ENCODE data around the gene ZNF460. TPM values are rescaled to one million over a fixed set of nuclear protein-coding genes. Genes with fewer than 3 reads are reported as not detected.

The ZNF460 gene
- total and polyA plus RNA-seq, 12 donors = 0.42 to 50.3 (median 38.0) TPM

GRCh38 chr19:57321116-57321515 lies 40.8 kb downstream of the ZNF460 start:
- peaks cover 5 to 34% (median 23%) of the 10 kb centered on the region in 9 donors for H3K4me1 ChIP-seq
- intact Hi-C loops (cut with DNase I) = loop anchor here in 2 of 10 donors (5.0 kb wide), 2 partner anchors 39 to 44 kb away; partner anchors contain the start of gene ZNF460 (in 1 of the 2)
- no peak for DNase-seq
- H3K4me3 ChIP-seq = peak overlapping the region; percentile 76 to 98 (median 86)
- H3K27me3 ChIP-seq = peaks cover 0 to 25% (median 0%) of the 10 kb centered on the region in 7 donors
- no peak for ATAC-seq
- WGBS, 2 donors = 27 to 34% methylated on average over 8 of the region's 8 CpGs
- peaks cover 0 to 34% (median 28%) of the 10 kb centered on the region in 9 donors for H3K36me3 ChIP-seq
- TF ChIP-seq CTCF (IDR thresholded peaks at IDR 0.05) = no peak
- peaks cover 0 to 17% (median 0%) of the 10 kb centered on the region in 11 donors for H3K9me3 ChIP-seq
- H3K27ac ChIP-seq = peak overlapping the region in 8 of 10 donors; percentile 88 to 96 (median 92)

DNA sequence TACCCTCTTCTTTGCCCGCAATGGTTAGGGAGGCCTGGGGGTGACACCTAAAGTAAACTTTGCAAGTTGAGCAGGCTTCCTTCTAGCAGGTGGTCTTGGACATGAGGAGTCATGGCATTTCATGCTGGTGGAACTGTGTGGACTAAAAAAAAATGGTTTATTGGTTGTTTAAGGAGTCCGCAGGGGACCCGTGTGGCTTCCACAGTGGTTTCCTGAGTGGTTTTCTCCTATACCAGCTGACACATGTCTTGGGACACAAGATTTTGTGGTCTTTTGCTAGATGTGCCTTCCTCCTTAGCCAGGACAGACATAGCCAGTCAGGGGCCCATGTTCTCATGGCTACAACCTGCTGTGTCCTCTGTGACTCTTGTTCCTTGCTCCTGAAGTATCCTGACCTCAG lies 41.5 kb downstream of the ZNF460 start:
- DNase-seq (no peak), ATAC-seq (no peak)
- H3K4me1 ChIP-seq = peaks cover 5 to 34% (median 23%) of the 10 kb centered on the region in 9 donors
- peaks cover 0 to 20% (median 0%) of the 10 kb centered on the region in 7 donors for H3K27me3 ChIP-seq
- H3K4me3 ChIP-seq = peak overlapping the region in 8 of 10 donors; percentile 76 to 98 (median 90)
- H3K27ac ChIP-seq = peak overlapping the region in 2 of 10 donors; percentile 88 to 92
- WGBS, 2 donors = 80 to 87% methylated on average over 3 of the region's 3 CpGs
- intact Hi-C loops (cut with DNase I) = loop anchor here in 2 of 10 donors (5.0 kb wide), 2 partner anchors 39 to 44 kb away; partner anchors contain the start of gene ZNF460 (in 1 of the 2)
- peaks cover 0 to 40% (median 34%) of the 10 kb centered on the region in 9 donors for H3K36me3 ChIP-seq
- peaks cover 0 to 18% (median 0%) of the 10 kb centered on the region in 11 donors for H3K9me3 ChIP-seq
- TF ChIP-seq CTCF (IDR thresholded peaks at IDR 0.05) = no peak

GRCh38 chr19:57324992-57325391 lies 44.7 kb downstream of the ZNF460 start:
- no peak overlapping the region for H3K27ac ChIP-seq
- no peak for TF ChIP-seq CTCF (IDR thresholded peaks at IDR 0.05)
- peaks cover 12 to 72% (median 63%) of the 10 kb centered on the region in 9 donors for H3K36me3 ChIP-seq
- H3K9me3 ChIP-seq = peaks cover 0 to 51% (median 20%) of the 10 kb centered on the region in 11 donors
- DNase-seq = no peak
- H3K4me1 ChIP-seq = peaks cover 5 to 26% (median 19%) of the 10 kb centered on the region in 9 donors
- intact Hi-C loops (cut with DNase I) = loop anchor here in 2 of 10 donors (5.0 kb wide), 2 partner anchors 43 to 48 kb away; partner anchors contain the start of gene ZNF460 (in 1 of the 2)
- no peaks in the 10 kb centered on the region for H3K27me3 ChIP-seq
- H3K4me3 ChIP-seq = no peak overlapping the region
- no peak for ATAC-seq

- WGBS, 2 donors = 96 to 97% methylated on average over 8 of the region's 8 CpGs
- Histone ChIP-seq H3K4me3 (no peak overlapping the region), H3K9me3 (peaks cover 0 to 81% (median 20%) of the 10 kb centered on the region in 11 donors), H3K4me1 (peaks cover 0 to 1% (median 0%) of the 10 kb centered on the region in 9 donors), H3K36me3 (peaks cover 12 to 94% (median 64%) of the 10 kb centered on the region in 9 donors), H3K27me3 (no peaks in the 10 kb centered on the region), H3K27ac (no peak overlapping the region)
- intact Hi-C loops (cut with DNase I) = no loop called here
- no peak for DNase-seq
- no peak for TF ChIP-seq CTCF (IDR thresholded peaks at IDR 0.05)
- no peak for ATAC-seq
These were observed 47.7 kb downstream of the ZNF460 start for GRCh38 chr19:57327993-57328392.
